IMR-90 (cell line): ENCODE results near the gene TWIST2. TPM values are rescaled to one million over a fixed set of nuclear protein-coding genes. Genes with fewer than 3 reads are reported as not detected.

ENCODE experiments used
- ATAC-seq: fragments of 200-7000 bp; cut with Tn5 transposase; 2 replicates; pipeline ENCODE4 v1.9.1; 2020; ENCODE audit warnings: low read depth, mild to moderate bottlenecking, moderate library complexity
- BruUV-seq: library from RNA; stranded (reverse); fragments of 400-500 nt; replicated peaks from 2 replicates; lab custom pipeline; 2021; lab: Mats Ljungman, UMichigan
- CTCF ChIA-PET: fragments of 300-600 bp; formaldehyde crosslinking; extraction: SDS; loops from one replicate; lab custom pipeline; 2021; ENCODE audit warnings: antibody characterized with exemption; lab: Yijun Ruan, JAX
- POLR2A ChIA-PET: fragments of 300-600 bp; sonication (Branson Sonifier 250); formaldehyde crosslinking; loops from one replicate; lab custom pipeline; 2022; ENCODE audit warnings: antibody characterized with exemption; ENCODE audit not compliant: unreplicated experiment; lab: Charles Lee
- DNase-seq: peaks from one replicate; pipeline ENCODE4 v3.0.0; 2013
- H2AFZ ChIP-seq: replicated peaks from 2 replicates; pipeline ENCODE3; 2013; ENCODE audit warnings: low read length, mild to moderate bottlenecking; ENCODE audit not compliant: poor library complexity
- H2AK5ac ChIP-seq: 2 replicates; pipeline ENCODE4 v1.6.1; 2013; ENCODE audit warnings: low read depth, low read length, inconsistent platforms
- H2AK9ac ChIP-seq: replicated peaks from 2 replicates; pipeline ENCODE3; 2013; ENCODE audit warnings: mild to moderate bottlenecking, low read depth, low read length, moderate library complexity; ENCODE audit not compliant: poor library complexity
- H2BK120ac ChIP-seq: 2 replicates; pipeline ENCODE4 v1.6.1; 2013; ENCODE audit warnings: low read depth, low read length, inconsistent platforms
- H2BK15ac ChIP-seq: 3 replicates; pipeline ENCODE4 v1.6.1; 2013; ENCODE audit warnings: low read depth, low read length, inconsistent platforms
- H2BK20ac ChIP-seq: 2 replicates; pipeline ENCODE4 v1.6.1; 2013; ENCODE audit warnings: low read depth, mild to moderate bottlenecking, inconsistent platforms, low read length, moderate library complexity
- H2BK5ac ChIP-seq: 2 replicates; pipeline ENCODE4 v1.6.1; 2013; ENCODE audit warnings: mild to moderate bottlenecking, low read depth, low read length, inconsistent platforms; ENCODE audit not compliant: poor library complexity, severe bottlenecking
- H3K14ac ChIP-seq: replicated peaks from 2 replicates; pipeline ENCODE4 v1.6.1; 2013; ENCODE audit warnings: low read depth, low read length, inconsistent platforms
- H3K18ac ChIP-seq: 2 replicates; pipeline ENCODE4 v1.6.1; 2013; ENCODE audit warnings: low read depth, low read length, control low read depth
- H3K23ac ChIP-seq: 2 replicates; pipeline ENCODE4 v1.6.1; 2013; ENCODE audit warnings: low read depth, low read length, inconsistent platforms
- H3K27ac ChIP-seq: 2 replicates; pipeline ENCODE4 v1.5.1; 2013; ENCODE audit warnings: mild to moderate bottlenecking, control low read depth, low read length; ENCODE audit not compliant: insufficient read depth
- H3K27me3 ChIP-seq: 2 replicates; pipeline ENCODE4 v1.6.1; 2013; ENCODE audit warnings: low read length; ENCODE audit not compliant: control insufficient read depth, insufficient read depth
- H3K36me3 ChIP-seq: 2 replicates; pipeline ENCODE4 v1.6.1; 2013; ENCODE audit warnings: low read length, mixed read lengths; ENCODE audit not compliant: control insufficient read depth, insufficient read depth
- H3K4ac ChIP-seq: 2 replicates; pipeline ENCODE4 v1.6.1; 2013; ENCODE audit warnings: low read depth, low read length, inconsistent platforms
- H3K4me1 ChIP-seq: 2 replicates; pipeline ENCODE4 v1.6.1; 2013; ENCODE audit warnings: low read length, mixed read lengths; ENCODE audit not compliant: control insufficient read depth, insufficient read depth
- H3K4me2 ChIP-seq: 2 replicates; pipeline ENCODE4 v1.6.1; 2013; ENCODE audit warnings: low read depth, mild to moderate bottlenecking, control low read depth, low read length, moderate library complexity
- H3K4me3 ChIP-seq: 2 replicates; pipeline ENCODE4 v1.5.1; 2013; ENCODE audit warnings: low read depth, mild to moderate bottlenecking, control low read depth, low read length, moderate library complexity; ENCODE audit not compliant: insufficient read depth
- H3K56ac ChIP-seq: 2 replicates; pipeline ENCODE4 v1.6.1; 2013; ENCODE audit warnings: low read length, inconsistent platforms; ENCODE audit not compliant: insufficient read depth; ENCODE audit errors: extremely low read depth
- H3K79me1 ChIP-seq, 2 experiments: 2 replicates each; pipeline ENCODE4 v1.6.1; 2013; ENCODE audit warnings: low read length in 2 of 2, inconsistent platforms in 1 of 2, low read depth in 1 of 2
- H3K9ac ChIP-seq: 2 replicates; pipeline ENCODE4 v1.6.1; 2013; ENCODE audit warnings: low read depth, low read length, control low read depth
- H3K9me1 ChIP-seq: 2 replicates; pipeline ENCODE4 v1.6.1; 2013; ENCODE audit warnings: low read length, inconsistent platforms; ENCODE audit not compliant: insufficient read depth
- H3K9me3 ChIP-seq: 2 replicates; pipeline ENCODE4 v1.6.1; 2013; ENCODE audit warnings: low read length; ENCODE audit not compliant: control insufficient read depth, insufficient read depth
- H4K20me1 ChIP-seq: 2 replicates; pipeline ENCODE4 v1.6.1; 2013; ENCODE audit warnings: low read length, inconsistent platforms; ENCODE audit not compliant: insufficient read depth
- H4K5ac ChIP-seq: 2 replicates; pipeline ENCODE4 v1.6.1; 2013; ENCODE audit warnings: mild to moderate bottlenecking, low read depth, low read length, control low read depth
- H4K8ac ChIP-seq, 2 experiments: 2 replicates each; pipeline ENCODE4 v1.6.1; 2013; ENCODE audit warnings: low read depth in 2 of 2, low read length in 2 of 2, control low read depth in 1 of 2, inconsistent platforms in 1 of 2
- H4K91ac ChIP-seq: 2 replicates; pipeline ENCODE4 v1.6.1; 2013; ENCODE audit warnings: low read depth, low read length, inconsistent platforms; ENCODE audit not compliant: insufficient read depth
- BHLHE40 ChIP-seq: fragments of 150-350 bp; IDR thresholded peaks from 2 replicates; pipeline ENCODE4 v1.6.1; 2016; ENCODE audit warnings: mild to moderate bottlenecking, low read depth, low read length
- CEBPB ChIP-seq: IDR thresholded peaks from 2 replicates; pipeline ENCODE4 v1.6.1; 2012; ENCODE audit warnings: low read depth, low read length, improper control_type of control experiment
- CHD1 ChIP-seq: IDR thresholded peaks from 2 replicates; pipeline ENCODE4 v1.6.1; 2012; ENCODE audit warnings: low read depth, low read length, improper control_type of control experiment
- FOS ChIP-seq: fragments of 150-350 bp; IDR thresholded peaks from 2 replicates; pipeline ENCODE4 v1.6.1; 2016; ENCODE audit warnings: low read depth, low read length
- MAFK ChIP-seq: IDR thresholded peaks from 2 replicates; pipeline ENCODE4 v1.6.1; 2012; ENCODE audit warnings: low read depth, low read length, improper control_type of control experiment
- MAZ ChIP-seq: IDR thresholded peaks from 2 replicates; pipeline ENCODE4 v1.6.1; 2012; ENCODE audit warnings: low read depth, mild to moderate bottlenecking, low read length, improper control_type of control experiment, moderate library complexity, borderline replicate concordance
- MXI1 ChIP-seq: IDR thresholded peaks from 2 replicates; pipeline ENCODE4 v1.6.1; 2012; ENCODE audit warnings: low read depth, mild to moderate bottlenecking, low read length, moderate library complexity, borderline replicate concordance
- NFE2L2 ChIP-seq: fragments of 150-350 bp; IDR thresholded peaks from 2 replicates; pipeline ENCODE4 v1.6.1; 2016; ENCODE audit warnings: low read depth, mild to moderate bottlenecking, low read length
- POLR2A ChIP-seq: IDR thresholded peaks from 2 replicates; pipeline ENCODE4 v1.6.1; 2012; ENCODE audit warnings: mild to moderate bottlenecking, low read depth, low read length
- RAD21 ChIP-seq: IDR thresholded peaks from 2 replicates; pipeline ENCODE4 v1.6.1; 2012; ENCODE audit warnings: low read length, improper control_type of control experiment
- RCOR1 ChIP-seq: IDR thresholded peaks from 2 replicates; pipeline ENCODE4 v1.6.1; 2012; ENCODE audit warnings: mild to moderate bottlenecking, low read length, improper control_type of control experiment; ENCODE audit not compliant: insufficient replicate concordance
- RFX5 ChIP-seq: IDR thresholded peaks from 2 replicates; pipeline ENCODE4 v1.8.0; 2012; ENCODE audit warnings: low read depth, mild to moderate bottlenecking, low read length, moderate library complexity
- SMC3 ChIP-seq: fragments of 150-350 bp; IDR thresholded peaks from 2 replicates; pipeline ENCODE4 v1.6.1; 2016; ENCODE audit warnings: low read depth, mild to moderate bottlenecking, antibody characterized with exemption, low read length, moderate library complexity
- USF2 ChIP-seq: fragments of 150-350 bp; IDR thresholded peaks from 2 replicates; pipeline ENCODE4 v1.6.1; 2017; ENCODE audit warnings: mild to moderate bottlenecking, antibody characterized with exemption, low read length, low read depth
- WGBS, 2 experiments: methylation state at CpG; one replicate each; pipeline versions ENCODE4 v1.1.5 to v1.1.7; 2013; ENCODE audit warnings: missing lambda C conversion rate in 2 of 2; ENCODE audit not compliant: insufficient read length in 1 of 2; ENCODE audit errors: extremely low coverage in 2 of 2; 5-methylcytosine and 5-hydroxymethylcytosine counted together
- dilution Hi-C: fragments of 300-500 bp; cut with HindIII; formaldehyde crosslinking; loops from one replicate; pipeline ENCODE4 v1.14.3; 2018; ENCODE audit warnings: low sequenced_read_pairs; ENCODE audit not compliant: unreplicated experiment
- in situ Hi-C: fragments of 300-500 bp; cut with MboI; formaldehyde crosslinking; loops from 3 replicates; pipeline ENCODE4 v1.14.3; 2019; ENCODE audit warnings: low sequenced_read_pairs, inconsistent platforms, mixed read lengths
- intact Hi-C: fragments of 100-400 bp; cut with micrococcal nuclease; formaldehyde crosslinking; loops from 2 replicates; pipeline ENCODE4 v1.10.0; 2022
- polyA plus RNA-seq, 3 experiments: library from polyadenylated mRNA; depleted of rRNA; stranded (reverse); fragments of >200 nt; gene quantifications; 2 replicates each; pipeline ENCODE4 v1.2.3, GENCODE V29; 2012; ENCODE audit warnings: low replicate concordance in 1 of 3
- total RNA-seq: library from RNA; depleted of rRNA; stranded (reverse); fragments of >200 nt; gene quantifications from 2 replicates; pipeline ENCODE4 v1.2.3, GENCODE V29; 2012
- TF ChIP-seq, protein P1 (sequence below): fragments of 150-350 bp; IDR thresholded peaks from 2 replicates; pipeline ENCODE4 v1.6.1; 2016; ENCODE audit warnings: low read depth, mild to moderate bottlenecking, low read length, moderate library complexity, borderline replicate concordance
- TF ChIP-seq, protein P2 (sequence below): conservative IDR thresholded peaks from 2 replicates; pipeline ENCODE4 v1.5.1; 2012; ENCODE audit warnings: mild to moderate bottlenecking, low read depth, low read length, improper control_type of control experiment

Gene TWIST2
- total and polyA plus RNA-seq, 2 of the 4 experiments (the other 2 are of a cell fraction), result 9.3 to 33.6 TPM

GRCh38 chr2:238854699-238855229 is 6.9 kb downstream of the TWIST2 start:
- no peak overlapping the region for H2AFZ ChIP-seq
- in situ Hi-C loops (no loop called here), intact Hi-C loops (no loop called here), dilution Hi-C loops (no loop called here)
- no TSS peak for BruUV-seq
- H3K4me1 ChIP-seq, result peaks cover 15% of the 10 kb centered on the region
- H4K20me1 ChIP-seq, result peaks cover 8% of the 10 kb centered on the region
- H3K27ac ChIP-seq, result no peak overlapping the region
- H4K5ac ChIP-seq, result no peak overlapping the region
- H3K56ac ChIP-seq, result no peak overlapping the region
- H3K79me1 ChIP-seq, result peaks cover 44 to 77% of the 10 kb centered on the region in 2 experiments
- H2AK9ac ChIP-seq, result no peak overlapping the region
- H2BK120ac ChIP-seq, result no peak overlapping the region
- TF ChIP-seq SMC3, result no peak
- no peak for TF ChIP-seq FOS
- TF ChIP-seq BHLHE40, result no peak
- TF ChIP-seq CEBPB, result no peak
- TF ChIP-seq USF2, result no peak
- TF ChIP-seq, protein P1, sequence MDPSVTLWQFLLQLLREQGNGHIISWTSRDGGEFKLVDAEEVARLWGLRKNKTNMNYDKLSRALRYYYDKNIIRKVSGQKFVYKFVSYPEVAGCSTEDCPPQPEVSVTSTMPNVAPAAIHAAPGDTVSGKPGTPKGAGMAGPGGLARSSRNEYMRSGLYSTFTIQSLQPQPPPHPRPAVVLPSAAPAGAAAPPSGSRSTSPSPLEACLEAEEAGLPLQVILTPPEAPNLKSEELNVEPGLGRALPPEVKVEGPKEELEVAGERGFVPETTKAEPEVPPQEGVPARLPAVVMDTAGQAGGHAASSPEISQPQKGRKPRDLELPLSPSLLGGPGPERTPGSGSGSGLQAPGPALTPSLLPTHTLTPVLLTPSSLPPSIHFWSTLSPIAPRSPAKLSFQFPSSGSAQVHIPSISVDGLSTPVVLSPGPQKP, result no peak
- TF ChIP-seq NFE2L2, result no peak
- no peak for TF ChIP-seq CHD1
- TF ChIP-seq, protein P2, sequence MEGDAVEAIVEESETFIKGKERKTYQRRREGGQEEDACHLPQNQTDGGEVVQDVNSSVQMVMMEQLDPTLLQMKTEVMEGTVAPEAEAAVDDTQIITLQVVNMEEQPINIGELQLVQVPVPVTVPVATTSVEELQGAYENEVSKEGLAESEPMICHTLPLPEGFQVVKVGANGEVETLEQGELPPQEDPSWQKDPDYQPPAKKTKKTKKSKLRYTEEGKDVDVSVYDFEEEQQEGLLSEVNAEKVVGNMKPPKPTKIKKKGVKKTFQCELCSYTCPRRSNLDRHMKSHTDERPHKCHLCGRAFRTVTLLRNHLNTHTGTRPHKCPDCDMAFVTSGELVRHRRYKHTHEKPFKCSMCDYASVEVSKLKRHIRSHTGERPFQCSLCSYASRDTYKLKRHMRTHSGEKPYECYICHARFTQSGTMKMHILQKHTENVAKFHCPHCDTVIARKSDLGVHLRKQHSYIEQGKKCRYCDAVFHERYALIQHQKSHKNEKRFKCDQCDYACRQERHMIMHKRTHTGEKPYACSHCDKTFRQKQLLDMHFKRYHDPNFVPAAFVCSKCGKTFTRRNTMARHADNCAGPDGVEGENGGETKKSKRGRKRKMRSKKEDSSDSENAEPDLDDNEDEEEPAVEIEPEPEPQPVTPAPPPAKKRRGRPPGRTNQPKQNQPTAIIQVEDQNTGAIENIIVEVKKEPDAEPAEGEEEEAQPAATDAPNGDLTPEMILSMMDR, result no peak
- TF ChIP-seq RCOR1, result no peak
- TF ChIP-seq POLR2A, result no peak
- TF ChIP-seq RFX5, result no peak
- TF ChIP-seq MAFK, result no peak
- TF ChIP-seq RAD21, result no peak
- TF ChIP-seq MAZ, result no peak
- no peak for TF ChIP-seq MXI1
- H3K36me3 ChIP-seq, result peaks cover 21% of the 10 kb centered on the region
- no peak overlapping the region for H3K4ac ChIP-seq
- no peak overlapping the region for H4K91ac ChIP-seq
- H2BK5ac ChIP-seq, result no peak overlapping the region
- no peak overlapping the region for H3K4me2 ChIP-seq
- H3K9me1 ChIP-seq, result peaks cover 6% of the 10 kb centered on the region; the same call in 1 of the 2 replicates
- ChIA-PET POLR2A (no interaction called here), CTCF (interaction anchor here (0.6 kb wide), 1 partner anchor 1159 kb away, joined by 4 read pairs; no protein-coding TSS in a partner anchor)
- H4K8ac ChIP-seq, result no peak overlapping the region
- no peak overlapping the region for H2AK5ac ChIP-seq
- no peaks in the 10 kb centered on the region for H3K27me3 ChIP-seq
- no peak for DNase-seq
- H3K14ac ChIP-seq, result no peak overlapping the region
- no peak overlapping the region for H3K18ac ChIP-seq
- H3K23ac ChIP-seq, result no peak overlapping the region
- ATAC-seq, result no peak
- no peaks in the 10 kb centered on the region for H3K9me3 ChIP-seq
- H2BK15ac ChIP-seq, result no peak overlapping the region
- WGBS, 2 experiments, result 94% methylated on average over 8 of the region's 18 CpGs; no CpG with 5 or more reads in 1 of the 2 experiments
- H3K4me3 ChIP-seq, result no peak overlapping the region
- no peak overlapping the region for H3K9ac ChIP-seq
- no peak overlapping the region for H2BK20ac ChIP-seq
